Nephron progenitor cell (in vitro differentiated cells): ENCODE results near the gene PRSS38.

Experiments
- DNase-seq: peaks from one replicate; pipeline ENCODE4 v3.0.0; 2021
- H3K27ac Mint-ChIP-seq: 2 replicates; pipeline ENCODE4 v1.8.0; 2021; ENCODE audit warnings: mild to moderate bottlenecking, moderate library complexity, mixed read lengths
- H3K27me3 Mint-ChIP-seq: 2 replicates; pipeline ENCODE4 v1.8.0; 2021; ENCODE audit warnings: mild to moderate bottlenecking, low read depth, mixed read lengths; ENCODE audit not compliant: poor library complexity
- H3K36me3 Mint-ChIP-seq: 2 replicates; pipeline ENCODE4 v1.8.0; 2021; ENCODE audit warnings: low read depth, mixed read lengths
- H3K4me1 Mint-ChIP-seq: 2 replicates; pipeline ENCODE4 v1.8.0; 2021; ENCODE audit warnings: mixed read lengths
- H3K4me3 Mint-ChIP-seq: 2 replicates; pipeline ENCODE4 v1.8.0; 2021; ENCODE audit warnings: mild to moderate bottlenecking, moderate library complexity, mixed read lengths
- H3K9me3 Mint-ChIP-seq: 2 replicates; pipeline ENCODE4 v1.8.0; 2021; ENCODE audit warnings: mild to moderate bottlenecking, moderate library complexity, mixed read lengths
- CTCF ChIP-seq: fragments of 200-600 bp; sonication (generic); IDR thresholded peaks from 2 replicates; pipeline ENCODE4 v1.5.0; 2021; ENCODE audit warnings: antibody characterized with exemption

PRSS38 gene

GRCh38 chr1:227799756-227800155, 15.7 kb upstream of the PRSS38 start:
- Mint-ChIP-seq H3K27me3 (peaks cover 38% of the 10 kb centered on the region), H3K9me3 (peaks cover 13% of the 10 kb centered on the region), H3K4me1 (peaks cover 30% of the 10 kb centered on the region), H3K27ac (no peak overlapping the region), H3K4me3 (no peak overlapping the region), H3K36me3 (no peaks in the 10 kb centered on the region)
- no peak for DNase-seq
- TF ChIP-seq CTCF = no peak

GRCh38 chr1:227803933-227804332, 11.5 kb upstream of the PRSS38 start:
- TF ChIP-seq CTCF = no peak
- H3K36me3 Mint-ChIP-seq = no peaks in the 10 kb centered on the region
- DNase-seq = no peak
- H3K27me3 Mint-ChIP-seq = peaks cover 38% of the 10 kb centered on the region
- H3K27ac Mint-ChIP-seq = no peak overlapping the region
- peaks cover 6% of the 10 kb centered on the region for H3K4me1 Mint-ChIP-seq
- H3K9me3 Mint-ChIP-seq = peaks cover 38% of the 10 kb centered on the region
- no peak overlapping the region for H3K4me3 Mint-ChIP-seq

GRCh38 chr1:227805606-227806197, 9.8 kb upstream of the PRSS38 start:
- Mint-ChIP-seq H3K4me1 (no peaks in the 10 kb centered on the region), H3K27me3 (peaks cover 31% of the 10 kb centered on the region), H3K9me3 (peaks cover 48% of the 10 kb centered on the region), H3K36me3 (no peaks in the 10 kb centered on the region), H3K4me3 (no peak overlapping the region), H3K27ac (no peak overlapping the region)
- DNase-seq = no peak
- no peak for TF ChIP-seq CTCF

GRCh38 chr1:227808566-227808965, 6.9 kb upstream of the PRSS38 start:
- H3K4me3 Mint-ChIP-seq = no peak overlapping the region
- no peaks in the 10 kb centered on the region for H3K36me3 Mint-ChIP-seq
- H3K9me3 Mint-ChIP-seq = peaks cover 56% of the 10 kb centered on the region
- H3K4me1 Mint-ChIP-seq = no peaks in the 10 kb centered on the region
- no peak for TF ChIP-seq CTCF
- DNase-seq = no peak
- peaks cover 14% of the 10 kb centered on the region for H3K27me3 Mint-ChIP-seq
- H3K27ac Mint-ChIP-seq = no peak overlapping the region

- H3K27me3 Mint-ChIP-seq = peaks cover 11% of the 10 kb centered on the region
- H3K27ac Mint-ChIP-seq = no peak overlapping the region
- H3K4me3 Mint-ChIP-seq = no peak overlapping the region
- TF ChIP-seq CTCF = no peak
- H3K9me3 Mint-ChIP-seq = peaks cover 60% of the 10 kb centered on the region
- no peaks in the 10 kb centered on the region for H3K36me3 Mint-ChIP-seq
- no peak for DNase-seq
- H3K4me1 Mint-ChIP-seq = no peaks in the 10 kb centered on the region
Measured at GRCh38 chr1:227809026-227809425, 6.4 kb upstream of the PRSS38 start.

- no peak overlapping the region for H3K4me3 Mint-ChIP-seq
- H3K36me3 Mint-ChIP-seq = no peaks in the 10 kb centered on the region
- TF ChIP-seq CTCF = no peak
- peaks cover 54% of the 10 kb centered on the region for H3K9me3 Mint-ChIP-seq
- no peaks in the 10 kb centered on the region for H3K4me1 Mint-ChIP-seq
- H3K27me3 Mint-ChIP-seq = no peaks in the 10 kb centered on the region
- no peak overlapping the region for H3K27ac Mint-ChIP-seq
- no peak for DNase-seq
Measured at GRCh38 chr1:227813962-227814361, 1.5 kb upstream of the PRSS38 start.
